Parathyroid adenoma (tissue), 2 donors: ENCODE data around the gene SCYL2.

Experiments used
- H2AFZ ChIP-seq: fragments of 300-600 bp; sonication (generic); one replicate; pipeline ENCODE4 v1.7.0; 2017; ENCODE audit warnings: antibody characterized with exemption, mild to moderate bottlenecking
- H3K27ac ChIP-seq: fragments of 300-600 bp; sonication (generic); one replicate; pipeline ENCODE4 v1.7.0; 2017
- H3K27me3 ChIP-seq: fragments of 300-600 bp; sonication (generic); one replicate; pipeline ENCODE4 v1.7.0; 2017; ENCODE audit warnings: low read length; ENCODE audit not compliant: control insufficient read depth, insufficient read depth
- H3K36me3 ChIP-seq: fragments of 300-600 bp; sonication (generic); one replicate; pipeline ENCODE4 v1.7.0; 2017; ENCODE audit warnings: low read length; ENCODE audit not compliant: control insufficient read depth, insufficient read depth
- H3K4me1 ChIP-seq: fragments of 300-600 bp; sonication (generic); one replicate; pipeline ENCODE4 v1.7.0; 2017; ENCODE audit warnings: control low read depth
- H3K4me2 ChIP-seq: fragments of 300-600 bp; sonication (generic); one replicate; pipeline ENCODE4 v1.7.0; 2017; ENCODE audit warnings: low read length
- H3K4me3 ChIP-seq: fragments of 300-600 bp; sonication (generic); one replicate; pipeline ENCODE4 v1.7.0; 2017; ENCODE audit warnings: low read depth, low read length
- H3K79me2 ChIP-seq: fragments of 300-600 bp; sonication (generic); one replicate; pipeline ENCODE4 v1.7.0; 2017; ENCODE audit warnings: control low read depth
- H3K9ac ChIP-seq: fragments of 300-600 bp; sonication (generic); one replicate; pipeline ENCODE4 v1.7.0; 2017; ENCODE audit warnings: mild to moderate bottlenecking
- H3K9me3 ChIP-seq: fragments of 300-600 bp; sonication (generic); one replicate; pipeline ENCODE4 v1.7.0; 2017; ENCODE audit warnings: low read length; ENCODE audit not compliant: control insufficient read depth
- TF ChIP-seq, protein P1 (sequence below): fragments of 300-600 bp; sonication (generic); IDR thresholded peaks from one replicate; pipeline ENCODE4 v1.7.0; 2017; ENCODE audit warnings: antibody characterized with exemption, mild to moderate bottlenecking
- donor health status: primary hyperparathyroidism.

Gene SCYL2

DNA sequence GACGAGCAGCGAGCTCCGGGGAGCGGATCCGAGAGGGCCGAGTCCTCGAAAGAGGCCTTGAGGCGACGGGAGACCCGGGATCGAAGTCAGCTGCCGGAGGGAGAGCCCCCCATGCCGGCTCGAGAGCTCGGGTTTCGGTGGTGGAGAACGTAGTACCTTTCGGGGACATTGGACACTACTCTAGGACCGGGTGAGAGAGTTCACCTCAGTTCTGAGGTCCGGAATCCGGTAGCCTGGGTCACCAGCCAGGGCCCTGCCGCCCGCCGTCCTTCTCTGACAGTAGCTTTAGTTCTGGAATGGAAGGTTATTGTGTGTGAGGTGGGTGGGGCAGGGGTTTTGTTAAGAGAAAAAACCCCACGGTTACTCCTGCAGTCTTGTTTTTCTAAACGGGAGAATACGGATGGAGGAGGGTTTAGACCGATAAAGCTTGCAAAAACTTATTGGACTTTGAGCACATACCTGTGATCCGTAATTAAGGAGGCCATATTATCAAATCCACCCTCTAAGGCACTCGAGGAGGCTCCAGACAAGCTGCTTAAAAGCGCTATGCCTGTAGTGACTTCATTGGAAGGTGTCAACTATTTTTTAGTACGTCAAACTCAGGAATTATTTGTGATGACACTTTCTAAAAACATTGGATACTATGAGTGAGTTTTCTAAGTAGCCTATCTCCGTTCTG, 765 bp downstream of the SCYL2 start:
- H3K9ac ChIP-seq: peak overlapping the region; percentile 68
- peak overlapping the region; percentile 91 for H2AFZ ChIP-seq
- H3K4me3 ChIP-seq: peak overlapping the region; percentile 89
- H3K9me3 ChIP-seq: no peaks in the 10 kb centered on the region
- H3K27me3 ChIP-seq: no peaks in the 10 kb centered on the region
- H3K4me1 ChIP-seq: peaks cover 10% of the 10 kb centered on the region
- no peaks in the 10 kb centered on the region for H3K36me3 ChIP-seq
- TF ChIP-seq, protein P1, sequence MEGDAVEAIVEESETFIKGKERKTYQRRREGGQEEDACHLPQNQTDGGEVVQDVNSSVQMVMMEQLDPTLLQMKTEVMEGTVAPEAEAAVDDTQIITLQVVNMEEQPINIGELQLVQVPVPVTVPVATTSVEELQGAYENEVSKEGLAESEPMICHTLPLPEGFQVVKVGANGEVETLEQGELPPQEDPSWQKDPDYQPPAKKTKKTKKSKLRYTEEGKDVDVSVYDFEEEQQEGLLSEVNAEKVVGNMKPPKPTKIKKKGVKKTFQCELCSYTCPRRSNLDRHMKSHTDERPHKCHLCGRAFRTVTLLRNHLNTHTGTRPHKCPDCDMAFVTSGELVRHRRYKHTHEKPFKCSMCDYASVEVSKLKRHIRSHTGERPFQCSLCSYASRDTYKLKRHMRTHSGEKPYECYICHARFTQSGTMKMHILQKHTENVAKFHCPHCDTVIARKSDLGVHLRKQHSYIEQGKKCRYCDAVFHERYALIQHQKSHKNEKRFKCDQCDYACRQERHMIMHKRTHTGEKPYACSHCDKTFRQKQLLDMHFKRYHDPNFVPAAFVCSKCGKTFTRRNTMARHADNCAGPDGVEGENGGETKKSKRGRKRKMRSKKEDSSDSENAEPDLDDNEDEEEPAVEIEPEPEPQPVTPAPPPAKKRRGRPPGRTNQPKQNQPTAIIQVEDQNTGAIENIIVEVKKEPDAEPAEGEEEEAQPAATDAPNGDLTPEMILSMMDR: no peak
- peak overlapping the region; percentile 86 for H3K27ac ChIP-seq
- H3K79me2 ChIP-seq: peaks cover 20% of the 10 kb centered on the region
- H3K4me2 ChIP-seq: peak overlapping the region; percentile 87

DNA sequence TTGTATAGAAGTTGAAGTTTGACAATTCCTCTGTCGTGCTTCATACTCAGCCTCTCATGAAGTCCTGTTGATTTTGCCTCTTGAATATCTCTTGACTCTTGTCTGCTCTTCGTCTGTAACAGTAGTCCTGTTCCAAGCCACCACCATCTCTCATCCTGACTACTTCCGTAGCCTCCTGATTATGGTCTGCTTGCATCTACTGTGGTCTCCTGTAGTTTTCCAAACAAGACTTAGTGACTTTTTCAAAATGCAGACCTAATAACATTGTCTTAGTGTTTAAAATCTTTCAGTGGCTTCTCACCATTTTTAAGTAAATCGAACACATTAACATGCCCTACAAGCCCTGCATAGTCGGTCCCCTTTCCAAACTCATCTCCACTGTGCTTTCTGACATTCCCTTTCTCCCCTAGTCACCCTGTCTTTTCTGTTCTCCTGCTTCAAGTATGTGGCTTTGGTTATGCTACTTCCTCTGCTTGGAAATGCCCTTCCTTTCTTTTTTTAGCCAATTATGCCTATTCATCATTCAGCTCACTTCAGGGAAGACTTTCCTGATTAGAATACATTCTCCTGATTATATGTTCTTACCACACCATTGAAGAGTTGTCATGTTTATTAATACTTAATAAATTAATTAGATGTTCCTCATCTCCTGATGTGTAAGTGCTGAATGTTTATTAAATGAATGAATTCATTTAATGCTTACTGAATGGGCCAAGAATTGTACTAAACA, 2.0 kb downstream of the SCYL2 start:
- Histone ChIP-seq H3K9ac (no peak overlapping the region), H2AFZ (no peak overlapping the region), H3K4me3 (peak overlapping the region; percentile 89), H3K27ac (no peak overlapping the region), H3K4me2 (peak overlapping the region; percentile 87), H3K36me3 (no peaks in the 10 kb centered on the region), H3K27me3 (no peaks in the 10 kb centered on the region), H3K79me2 (peaks cover 30% of the 10 kb centered on the region), H3K4me1 (peaks cover 10% of the 10 kb centered on the region), H3K9me3 (no peaks in the 10 kb centered on the region)
- TF ChIP-seq, protein P1: no peak

DNA sequence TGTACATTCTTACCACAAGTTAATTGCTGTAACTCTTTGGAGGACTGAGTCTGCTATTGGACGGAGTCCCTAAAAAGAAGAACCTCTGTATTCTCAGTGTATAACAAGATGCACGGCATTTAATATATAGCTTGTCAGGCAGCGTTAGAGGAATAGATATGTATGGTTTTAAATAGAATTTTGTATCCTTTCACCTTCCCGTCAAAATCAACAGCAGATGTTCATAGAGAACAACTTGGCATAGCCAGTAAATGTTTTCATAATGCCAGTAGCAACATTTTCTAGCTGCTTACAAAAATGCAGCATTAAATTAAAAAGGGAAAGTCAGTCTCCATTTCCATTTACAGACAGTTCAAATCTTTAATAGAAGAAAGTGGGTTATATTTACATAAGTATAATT, 6.8 kb downstream of the SCYL2 start:
- H3K4me1 ChIP-seq: peaks cover 10% of the 10 kb centered on the region
- no peak overlapping the region for H3K9ac ChIP-seq

DNA sequence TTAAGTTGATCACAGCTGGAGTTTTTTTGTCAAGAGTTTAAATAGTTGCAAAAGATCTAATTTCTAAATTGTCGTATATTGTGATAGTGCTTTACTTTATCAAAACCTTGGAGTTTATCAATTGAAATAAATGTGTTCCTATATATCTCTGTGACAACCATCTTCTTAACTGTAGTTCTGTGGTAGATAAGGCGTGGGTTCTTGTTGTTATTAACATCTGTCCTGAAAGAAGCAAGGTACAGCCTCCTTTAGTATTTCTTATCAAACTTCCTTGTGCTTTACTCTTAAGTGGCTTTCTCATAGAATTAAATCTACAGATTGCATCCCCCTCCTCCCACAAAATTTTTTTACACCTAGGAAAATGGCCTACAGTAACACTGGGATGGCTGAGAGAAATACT, 7.3 kb downstream of the SCYL2 start:
- H2AFZ ChIP-seq: no peak overlapping the region
- TF ChIP-seq, protein P1: no peak

More for the DNA sequence above, 6.8 kb downstream of the SCYL2 start:
- peaks cover 55% of the 10 kb centered on the region for H3K79me2 ChIP-seq
- no peak overlapping the region for H3K4me2 ChIP-seq
- no peaks in the 10 kb centered on the region for H3K27me3 ChIP-seq
- H3K27ac ChIP-seq: no peak overlapping the region
- no peak overlapping the region for H3K4me3 ChIP-seq
- TF ChIP-seq, protein P1: no peak
- H2AFZ ChIP-seq: no peak overlapping the region
- H3K9me3 ChIP-seq: no peaks in the 10 kb centered on the region
- no peaks in the 10 kb centered on the region for H3K36me3 ChIP-seq

More for the DNA sequence above, 7.3 kb downstream of the SCYL2 start:
- H3K4me1 ChIP-seq: peaks cover 6% of the 10 kb centered on the region
- H3K79me2 ChIP-seq: peaks cover 60% of the 10 kb centered on the region
- no peak overlapping the region for H3K9ac ChIP-seq
- H3K27ac ChIP-seq: no peak overlapping the region
- H3K36me3 ChIP-seq: no peaks in the 10 kb centered on the region
- no peaks in the 10 kb centered on the region for H3K27me3 ChIP-seq
- H3K4me2 ChIP-seq: no peak overlapping the region
- H3K4me3 ChIP-seq: no peak overlapping the region
- no peaks in the 10 kb centered on the region for H3K9me3 ChIP-seq
